ENCODE results near the gene ZNF423. TPM values are rescaled to one million over a fixed set of nuclear protein-coding genes. Genes with fewer than 3 reads are reported as not detected.

Gene ZNF423
- total and polyA plus RNA-seq, 2 of the 13 experiments (the other 11 are each of a cell fraction or from before 2014, with no cell fraction given): 0.07 to 0.31 TPM

- 0 out of 2 replicates have a peak, but pooled peaks have one; percentile 32 for TF ChIP-seq HOXA3 (CRISPR knock-in tag; IDR thresholded peaks at IDR 0.05)
- peak; percentile 28 to 55; a peak in 2 of 4 replicates for TF ChIP-seq EP300 (IDR thresholded peaks at IDR 0.05; ENCODE audit: low read depth in 2 of 2, low read length in 2 of 2)
- no peak for TF ChIP-seq EP300 (CRISPR knock-in tag; IDR thresholded peaks at IDR 0.05; ENCODE audit: borderline replicate concordance)
- TF ChIP-seq ZNF761 (CRISPR knock-in tag; conservative IDR thresholded peaks at IDR 0.05): no peak
- TF ChIP-seq TFDP1 (CRISPR knock-in tag; IDR thresholded peaks at IDR 0.05; ENCODE audit: borderline replicate concordance): no peak
- TF ChIP-seq ZNF552 (CRISPR knock-in tag; IDR thresholded peaks at IDR 0.05; ENCODE audit: borderline replicate concordance): no peak
- TF ChIP-seq ZBTB14 (CRISPR knock-in tag; IDR thresholded peaks at IDR 0.05): no peak
- no peak for TF ChIP-seq ZNF280D (CRISPR knock-in tag; IDR thresholded peaks at IDR 0.05)
- TF ChIP-seq ZNF430 (CRISPR knock-in tag; IDR thresholded peaks at IDR 0.05): no peak
- TF ChIP-seq ZNF644 (CRISPR knock-in tag; IDR thresholded peaks at IDR 0.05; ENCODE audit: low read depth): peak; percentile 87; the same call in 1 of the 2 replicates
- TF ChIP-seq POLR2AphosphoS2 (IDR thresholded peaks at IDR 0.05; ENCODE audit: low read depth, low read length): no peak
- TF ChIP-seq MED1 (CRISPR knock-in tag; IDR thresholded peaks at IDR 0.05): no peak
- TF ChIP-seq TCF7L2 (IDR thresholded peaks at IDR 0.05; ENCODE audit: low read depth, low read length): no peak
- no peak for TF ChIP-seq ZNF460 (CRISPR knock-in tag; IDR thresholded peaks at IDR 0.05; ENCODE audit: borderline replicate concordance)
- TF ChIP-seq ZNF83 (CRISPR knock-in tag; IDR thresholded peaks at IDR 0.05; ENCODE audit: borderline replicate concordance): no peak
- no peak for TF ChIP-seq ZNF263 (CRISPR knock-in tag; IDR thresholded peaks at IDR 0.05)
- no peak for TF ChIP-seq SPEN (CRISPR knock-in tag; IDR thresholded peaks at IDR 0.05; ENCODE audit: low read depth)
These were observed 28.4 kb upstream of the ZNF423 start (continued) for GRCh38 chr16:49884033-49885015.

Data from HepG2 (cell line).